IMR-90 (cell line): ENCODE data around the gene DTHD1. TPM values are rescaled to one million over a fixed set of nuclear protein-coding genes. Genes with fewer than 3 reads are reported as not detected.

ENCODE experiments used
- ATAC-seq: fragments of 200-7000 bp; cut with Tn5 transposase; 2 replicates; pipeline ENCODE4 v1.9.1; 2020; ENCODE audit warnings: low read depth, mild to moderate bottlenecking, moderate library complexity
- BruUV-seq: library from RNA; stranded (reverse); fragments of 400-500 nt; replicated peaks from 2 replicates; lab custom pipeline; 2021; lab: Mats Ljungman, UMichigan
- CTCF ChIA-PET: fragments of 300-600 bp; formaldehyde crosslinking; extraction: SDS; loops from one replicate; lab custom pipeline; 2021; ENCODE audit warnings: antibody characterized with exemption; lab: Yijun Ruan, JAX
- POLR2A ChIA-PET: fragments of 300-600 bp; sonication (Branson Sonifier 250); formaldehyde crosslinking; loops from one replicate; lab custom pipeline; 2022; ENCODE audit warnings: antibody characterized with exemption; ENCODE audit not compliant: unreplicated experiment; lab: Charles Lee
- DNase-seq: peaks from one replicate; pipeline ENCODE4 v3.0.0; 2013
- H2AFZ ChIP-seq: replicated peaks from 2 replicates; pipeline ENCODE3; 2013; ENCODE audit warnings: low read length, mild to moderate bottlenecking; ENCODE audit not compliant: poor library complexity
- H2AK5ac ChIP-seq: 2 replicates; pipeline ENCODE4 v1.6.1; 2013; ENCODE audit warnings: low read depth, low read length, inconsistent platforms
- H2AK9ac ChIP-seq: replicated peaks from 2 replicates; pipeline ENCODE3; 2013; ENCODE audit warnings: mild to moderate bottlenecking, low read depth, low read length, moderate library complexity; ENCODE audit not compliant: poor library complexity
- H2BK120ac ChIP-seq: 2 replicates; pipeline ENCODE4 v1.6.1; 2013; ENCODE audit warnings: low read depth, low read length, inconsistent platforms
- H2BK15ac ChIP-seq: 3 replicates; pipeline ENCODE4 v1.6.1; 2013; ENCODE audit warnings: low read depth, low read length, inconsistent platforms
- H2BK20ac ChIP-seq: 2 replicates; pipeline ENCODE4 v1.6.1; 2013; ENCODE audit warnings: low read depth, mild to moderate bottlenecking, inconsistent platforms, low read length, moderate library complexity
- H2BK5ac ChIP-seq: 2 replicates; pipeline ENCODE4 v1.6.1; 2013; ENCODE audit warnings: mild to moderate bottlenecking, low read depth, low read length, inconsistent platforms; ENCODE audit not compliant: poor library complexity, severe bottlenecking
- H3K14ac ChIP-seq: replicated peaks from 2 replicates; pipeline ENCODE4 v1.6.1; 2013; ENCODE audit warnings: low read depth, low read length, inconsistent platforms
- H3K18ac ChIP-seq: 2 replicates; pipeline ENCODE4 v1.6.1; 2013; ENCODE audit warnings: low read depth, low read length, control low read depth
- H3K23ac ChIP-seq: 2 replicates; pipeline ENCODE4 v1.6.1; 2013; ENCODE audit warnings: low read depth, low read length, inconsistent platforms
- H3K27ac ChIP-seq: 2 replicates; pipeline ENCODE4 v1.5.1; 2013; ENCODE audit warnings: mild to moderate bottlenecking, control low read depth, low read length; ENCODE audit not compliant: insufficient read depth
- H3K27me3 ChIP-seq: 2 replicates; pipeline ENCODE4 v1.6.1; 2013; ENCODE audit warnings: low read length; ENCODE audit not compliant: control insufficient read depth, insufficient read depth
- H3K36me3 ChIP-seq: 2 replicates; pipeline ENCODE4 v1.6.1; 2013; ENCODE audit warnings: low read length, mixed read lengths; ENCODE audit not compliant: control insufficient read depth, insufficient read depth
- H3K4ac ChIP-seq: 2 replicates; pipeline ENCODE4 v1.6.1; 2013; ENCODE audit warnings: low read depth, low read length, inconsistent platforms
- H3K4me1 ChIP-seq: 2 replicates; pipeline ENCODE4 v1.6.1; 2013; ENCODE audit warnings: low read length, mixed read lengths; ENCODE audit not compliant: control insufficient read depth, insufficient read depth
- H3K4me2 ChIP-seq: 2 replicates; pipeline ENCODE4 v1.6.1; 2013; ENCODE audit warnings: low read depth, mild to moderate bottlenecking, control low read depth, low read length, moderate library complexity
- H3K4me3 ChIP-seq: 2 replicates; pipeline ENCODE4 v1.5.1; 2013; ENCODE audit warnings: low read depth, mild to moderate bottlenecking, control low read depth, low read length, moderate library complexity; ENCODE audit not compliant: insufficient read depth
- H3K56ac ChIP-seq: 2 replicates; pipeline ENCODE4 v1.6.1; 2013; ENCODE audit warnings: low read length, inconsistent platforms; ENCODE audit not compliant: insufficient read depth; ENCODE audit errors: extremely low read depth
- H3K79me1 ChIP-seq, 2 experiments: 2 replicates each; pipeline ENCODE4 v1.6.1; 2013; ENCODE audit warnings: low read length in 2 of 2, inconsistent platforms in 1 of 2, low read depth in 1 of 2
- H3K9ac ChIP-seq: 2 replicates; pipeline ENCODE4 v1.6.1; 2013; ENCODE audit warnings: low read depth, low read length, control low read depth
- H3K9me1 ChIP-seq: 2 replicates; pipeline ENCODE4 v1.6.1; 2013; ENCODE audit warnings: low read length, inconsistent platforms; ENCODE audit not compliant: insufficient read depth
- H3K9me3 ChIP-seq: 2 replicates; pipeline ENCODE4 v1.6.1; 2013; ENCODE audit warnings: low read length; ENCODE audit not compliant: control insufficient read depth, insufficient read depth
- H4K20me1 ChIP-seq: 2 replicates; pipeline ENCODE4 v1.6.1; 2013; ENCODE audit warnings: low read length, inconsistent platforms; ENCODE audit not compliant: insufficient read depth
- H4K5ac ChIP-seq: 2 replicates; pipeline ENCODE4 v1.6.1; 2013; ENCODE audit warnings: mild to moderate bottlenecking, low read depth, low read length, control low read depth
- H4K8ac ChIP-seq, 2 experiments: 2 replicates each; pipeline ENCODE4 v1.6.1; 2013; ENCODE audit warnings: low read depth in 2 of 2, low read length in 2 of 2, control low read depth in 1 of 2, inconsistent platforms in 1 of 2
- H4K91ac ChIP-seq: 2 replicates; pipeline ENCODE4 v1.6.1; 2013; ENCODE audit warnings: low read depth, low read length, inconsistent platforms; ENCODE audit not compliant: insufficient read depth
- FOS ChIP-seq: fragments of 150-350 bp; IDR thresholded peaks from 2 replicates; pipeline ENCODE4 v1.6.1; 2016; ENCODE audit warnings: low read depth, low read length
- MAZ ChIP-seq: IDR thresholded peaks from 2 replicates; pipeline ENCODE4 v1.6.1; 2012; ENCODE audit warnings: low read depth, mild to moderate bottlenecking, low read length, improper control_type of control experiment, moderate library complexity, borderline replicate concordance
- SMC3 ChIP-seq: fragments of 150-350 bp; IDR thresholded peaks from 2 replicates; pipeline ENCODE4 v1.6.1; 2016; ENCODE audit warnings: low read depth, mild to moderate bottlenecking, antibody characterized with exemption, low read length, moderate library complexity
- dilution Hi-C: fragments of 300-500 bp; cut with HindIII; formaldehyde crosslinking; loops from one replicate; pipeline ENCODE4 v1.14.3; 2018; ENCODE audit warnings: low sequenced_read_pairs; ENCODE audit not compliant: unreplicated experiment
- in situ Hi-C: fragments of 300-500 bp; cut with MboI; formaldehyde crosslinking; loops from 3 replicates; pipeline ENCODE4 v1.14.3; 2019; ENCODE audit warnings: low sequenced_read_pairs, inconsistent platforms, mixed read lengths
- intact Hi-C: fragments of 100-400 bp; cut with micrococcal nuclease; formaldehyde crosslinking; loops from 2 replicates; pipeline ENCODE4 v1.10.0; 2022
- polyA plus RNA-seq, 3 experiments: library from polyadenylated mRNA; depleted of rRNA; stranded (reverse); fragments of >200 nt; gene quantifications; 2 replicates each; pipeline ENCODE4 v1.2.3, GENCODE V29; 2012; ENCODE audit warnings: low replicate concordance in 1 of 3
- total RNA-seq: library from RNA; depleted of rRNA; stranded (reverse); fragments of >200 nt; gene quantifications from 2 replicates; pipeline ENCODE4 v1.2.3, GENCODE V29; 2012
- TF ChIP-seq, protein P1 (sequence below): fragments of 150-350 bp; IDR thresholded peaks from 2 replicates; pipeline ENCODE4 v1.6.1; 2016; ENCODE audit warnings: low read depth, mild to moderate bottlenecking, low read length, moderate library complexity, borderline replicate concordance

DTHD1 gene
- total and polyA plus RNA-seq, 2 of the 4 experiments (the other 2 are of a cell fraction), result not detected

DNA sequence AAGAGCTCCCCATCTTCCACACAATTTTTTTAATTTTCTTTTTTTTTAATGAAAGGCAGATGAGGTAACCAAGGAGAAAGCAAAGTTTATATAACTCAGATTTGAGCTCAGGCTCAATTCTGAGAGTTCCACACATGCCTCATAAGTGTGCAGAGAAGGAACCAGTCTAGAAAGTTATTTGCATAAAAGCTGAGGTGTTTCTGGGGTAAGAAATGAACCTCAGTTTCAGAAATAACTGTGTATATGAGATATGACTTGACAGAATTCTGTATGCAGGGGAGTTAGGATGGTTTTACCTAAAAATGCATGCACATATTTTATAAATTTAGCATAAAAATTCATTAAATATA, 51.3 kb downstream of the DTHD1 start:
- no peak for TF ChIP-seq SMC3
- TF ChIP-seq, protein P1, sequence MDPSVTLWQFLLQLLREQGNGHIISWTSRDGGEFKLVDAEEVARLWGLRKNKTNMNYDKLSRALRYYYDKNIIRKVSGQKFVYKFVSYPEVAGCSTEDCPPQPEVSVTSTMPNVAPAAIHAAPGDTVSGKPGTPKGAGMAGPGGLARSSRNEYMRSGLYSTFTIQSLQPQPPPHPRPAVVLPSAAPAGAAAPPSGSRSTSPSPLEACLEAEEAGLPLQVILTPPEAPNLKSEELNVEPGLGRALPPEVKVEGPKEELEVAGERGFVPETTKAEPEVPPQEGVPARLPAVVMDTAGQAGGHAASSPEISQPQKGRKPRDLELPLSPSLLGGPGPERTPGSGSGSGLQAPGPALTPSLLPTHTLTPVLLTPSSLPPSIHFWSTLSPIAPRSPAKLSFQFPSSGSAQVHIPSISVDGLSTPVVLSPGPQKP, result no peak
- TF ChIP-seq FOS, result no peak
- TF ChIP-seq MAZ, result no peak
- Histone ChIP-seq H2BK15ac (no peak overlapping the region), H3K9me3 (0 out of 2 replicates have a peak, but pooled peaks cover 2% of the 10 kb centered on the region), H3K14ac (no peak overlapping the region), H2AK9ac (no peak overlapping the region), H4K8ac (no peak overlapping the region), H3K9ac (no peak overlapping the region), H2BK5ac (no peak overlapping the region), H4K5ac (no peak overlapping the region), H3K27me3 (no peaks in the 10 kb centered on the region), H3K23ac (no peak overlapping the region), H2AFZ (no peak overlapping the region), H3K9me1 (no peaks in the 10 kb centered on the region), H2AK5ac (no peak overlapping the region), H2BK20ac (no peak overlapping the region), H3K18ac (no peak overlapping the region), H3K4ac (no peak overlapping the region), H3K4me3 (no peak overlapping the region), H2BK120ac (no peak overlapping the region), H3K4me2 (no peak overlapping the region), H4K91ac (no peak overlapping the region), H4K20me1 (no peaks in the 10 kb centered on the region), H3K79me1 (no peaks in the 10 kb centered on the region), H3K27ac (no peak overlapping the region), H3K4me1 (no peaks in the 10 kb centered on the region), H3K56ac (no peak overlapping the region), H3K36me3 (no peaks in the 10 kb centered on the region)
- DNase-seq (no peak), ATAC-seq (no peak)
- ChIA-PET CTCF (no interaction called here), POLR2A (no interaction called here)
- intact Hi-C loops (no loop called here), dilution Hi-C loops (no loop called here), in situ Hi-C loops (no loop called here)
- no TSS peak for BruUV-seq
